ENCODE results near the gene FNDC3B.

FNDC3B gene

GRCh38 chr3:172391592-172392302 is 352.4 kb downstream of the FNDC3B start:
- H3K9ac ChIP-seq (ENCODE audit: low read length), result no peak overlapping the region
- no peak overlapping the region for H3K4me3 ChIP-seq (ENCODE audit: low read length)
- no peaks in the 10 kb centered on the region for H4K20me1 ChIP-seq (ENCODE audit: insufficient read depth, low read length)
- no peak for TF ChIP-seq EZH2phosphoT487 (IDR thresholded peaks at IDR 0.05; ENCODE audit: low read depth)
- TF ChIP-seq CTCF (IDR thresholded peaks at IDR 0.05; ENCODE audit: low read depth, low read length), result no peak
- no peak overlapping the region for H3K4me2 ChIP-seq (ENCODE audit: low read length)
- H3K9me3 ChIP-seq (ENCODE audit: insufficient read depth, low read length), result no peaks in the 10 kb centered on the region
- H3K27me3 ChIP-seq (ENCODE audit: low read depth, low read length), result no peaks in the 10 kb centered on the region
- no peaks in the 10 kb centered on the region for H3K4me1 ChIP-seq (ENCODE audit: low read length)
- no peak overlapping the region for H3K27ac ChIP-seq (ENCODE audit: low read length)
- no peaks in the 10 kb centered on the region for H3K79me2 ChIP-seq (ENCODE audit: low read length)
- H3K36me3 ChIP-seq (replicated peaks; ENCODE audit: low read depth, low read length), result no peaks in the 10 kb centered on the region
- no peak overlapping the region for H2AFZ ChIP-seq (ENCODE audit: low read depth, low read length)

- H3K79me2 ChIP-seq (ENCODE audit: low read length), result no peaks in the 10 kb centered on the region
- no peak overlapping the region for H2AFZ ChIP-seq (ENCODE audit: low read depth, low read length)
- H3K4me1 ChIP-seq (ENCODE audit: low read length), result no peaks in the 10 kb centered on the region
- no peaks in the 10 kb centered on the region for H3K27me3 ChIP-seq (ENCODE audit: low read depth, low read length)
- H4K20me1 ChIP-seq (ENCODE audit: insufficient read depth, low read length), result no peaks in the 10 kb centered on the region
- H3K36me3 ChIP-seq (replicated peaks; ENCODE audit: low read depth, low read length), result no peaks in the 10 kb centered on the region
- TF ChIP-seq CTCF (IDR thresholded peaks at IDR 0.05; ENCODE audit: low read depth, low read length) (no peak), EZH2phosphoT487 (IDR thresholded peaks at IDR 0.05; ENCODE audit: low read depth) (no peak)
- H3K27ac ChIP-seq (ENCODE audit: low read length), result no peak overlapping the region
- no peak overlapping the region for H3K4me2 ChIP-seq (ENCODE audit: low read length)
- H3K4me3 ChIP-seq (ENCODE audit: low read length), result no peak overlapping the region
- H3K9ac ChIP-seq (ENCODE audit: low read length), result no peak overlapping the region
- H3K9me3 ChIP-seq (ENCODE audit: insufficient read depth, low read length), result no peaks in the 10 kb centered on the region
Observed at GRCh38 chr3:172394692-172395091, 355.3 kb downstream of the FNDC3B start.

- TF ChIP-seq EZH2phosphoT487 (IDR thresholded peaks at IDR 0.05; ENCODE audit: low read depth) (no peak), CTCF (IDR thresholded peaks at IDR 0.05; ENCODE audit: low read depth, low read length) (no peak)
- no peak overlapping the region for H3K4me3 ChIP-seq (ENCODE audit: low read length)
- H3K4me2 ChIP-seq (ENCODE audit: low read length), result no peak overlapping the region
Observed at GRCh38 chr3:172396400-172396799, 357.0 kb downstream of the FNDC3B start.

GRCh38 chr3:172397716-172398405 is 358.5 kb downstream of the FNDC3B start:
- no peaks in the 10 kb centered on the region for H4K20me1 ChIP-seq (ENCODE audit: insufficient read depth, low read length)
- no peaks in the 10 kb centered on the region for H3K27me3 ChIP-seq (ENCODE audit: low read depth, low read length)
- no peaks in the 10 kb centered on the region for H3K9me3 ChIP-seq (ENCODE audit: insufficient read depth, low read length)
- H3K9ac ChIP-seq (ENCODE audit: low read length), result no peak overlapping the region
- no peak overlapping the region for H3K4me3 ChIP-seq (ENCODE audit: low read length)
- H3K4me2 ChIP-seq (ENCODE audit: low read length), result no peak overlapping the region
- no peaks in the 10 kb centered on the region for H3K79me2 ChIP-seq (ENCODE audit: low read length)
- H3K36me3 ChIP-seq (replicated peaks; ENCODE audit: low read depth, low read length), result no peaks in the 10 kb centered on the region
- H3K4me1 ChIP-seq (ENCODE audit: low read length), result no peaks in the 10 kb centered on the region
- TF ChIP-seq EZH2phosphoT487 (IDR thresholded peaks at IDR 0.05; ENCODE audit: low read depth) (no peak), CTCF (IDR thresholded peaks at IDR 0.05; ENCODE audit: low read depth, low read length) (no peak)
- H3K27ac ChIP-seq (ENCODE audit: low read length), result no peak overlapping the region
- no peak overlapping the region for H2AFZ ChIP-seq (ENCODE audit: low read depth, low read length)

More at GRCh38 chr3:172396400-172396799, 357.0 kb downstream of the FNDC3B start:
- H3K36me3 ChIP-seq (replicated peaks; ENCODE audit: low read depth, low read length), result no peaks in the 10 kb centered on the region
- no peaks in the 10 kb centered on the region for H3K9me3 ChIP-seq (ENCODE audit: insufficient read depth, low read length)
- no peaks in the 10 kb centered on the region for H3K27me3 ChIP-seq (ENCODE audit: low read depth, low read length)
- H3K27ac ChIP-seq (ENCODE audit: low read length), result no peak overlapping the region
- no peak overlapping the region for H3K9ac ChIP-seq (ENCODE audit: low read length)
- H4K20me1 ChIP-seq (ENCODE audit: insufficient read depth, low read length), result no peaks in the 10 kb centered on the region
- no peak overlapping the region for H2AFZ ChIP-seq (ENCODE audit: low read depth, low read length)
- H3K4me1 ChIP-seq (ENCODE audit: low read length), result no peaks in the 10 kb centered on the region
- no peaks in the 10 kb centered on the region for H3K79me2 ChIP-seq (ENCODE audit: low read length)

All from OCI-LY3 (cell line).